ENCODE data around the gene UBA1.

UBA1 gene

GRCh38 chrX:47193475-47194193, at the start of gene UBA1:
UBA1 (plus strand) TSS chrX:47193829; CDS start chrX:47198803, 4,974 bp downstream.
- DNase-seq (ENCODE audit: low spot score), result peak; percentile 84

DNA sequence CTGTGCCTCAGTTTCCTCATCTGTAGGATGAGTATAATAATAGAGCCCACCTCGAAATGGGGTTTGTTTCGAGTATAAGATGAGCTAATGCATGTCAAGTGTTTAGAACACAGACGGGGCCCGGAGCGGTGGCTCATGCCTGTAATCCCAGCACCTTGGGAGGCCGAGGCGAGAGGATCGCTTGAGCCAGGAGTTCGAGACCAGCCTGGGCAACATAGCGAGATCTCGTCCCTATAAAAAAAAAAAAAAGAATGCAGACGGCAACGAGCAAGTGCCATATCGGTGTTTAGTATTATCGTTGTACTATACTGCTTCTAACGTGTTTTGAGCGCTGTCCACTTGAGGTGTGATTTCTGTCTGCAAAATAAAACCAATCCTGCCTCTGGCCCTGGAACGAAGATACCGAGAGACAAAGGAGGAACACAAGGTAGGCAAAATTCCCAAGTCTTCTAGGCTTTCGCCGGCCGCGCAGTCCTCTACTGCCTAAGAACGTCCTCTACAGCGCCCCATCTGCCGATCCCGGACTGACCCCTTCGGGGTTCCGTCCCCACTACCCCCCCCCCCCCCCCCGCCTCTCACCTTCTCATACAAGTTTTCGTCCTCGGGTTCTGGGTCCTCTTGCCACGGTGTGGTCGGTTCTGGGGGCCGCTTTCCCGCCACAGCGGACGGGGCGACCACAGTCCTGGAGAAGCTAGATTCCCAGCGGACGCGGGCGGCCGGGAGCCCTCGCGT, 49.6 kb upstream of the UBA1 start:
- DNase-seq (ENCODE audit: low spot score), result peak; percentile 65

DNA sequence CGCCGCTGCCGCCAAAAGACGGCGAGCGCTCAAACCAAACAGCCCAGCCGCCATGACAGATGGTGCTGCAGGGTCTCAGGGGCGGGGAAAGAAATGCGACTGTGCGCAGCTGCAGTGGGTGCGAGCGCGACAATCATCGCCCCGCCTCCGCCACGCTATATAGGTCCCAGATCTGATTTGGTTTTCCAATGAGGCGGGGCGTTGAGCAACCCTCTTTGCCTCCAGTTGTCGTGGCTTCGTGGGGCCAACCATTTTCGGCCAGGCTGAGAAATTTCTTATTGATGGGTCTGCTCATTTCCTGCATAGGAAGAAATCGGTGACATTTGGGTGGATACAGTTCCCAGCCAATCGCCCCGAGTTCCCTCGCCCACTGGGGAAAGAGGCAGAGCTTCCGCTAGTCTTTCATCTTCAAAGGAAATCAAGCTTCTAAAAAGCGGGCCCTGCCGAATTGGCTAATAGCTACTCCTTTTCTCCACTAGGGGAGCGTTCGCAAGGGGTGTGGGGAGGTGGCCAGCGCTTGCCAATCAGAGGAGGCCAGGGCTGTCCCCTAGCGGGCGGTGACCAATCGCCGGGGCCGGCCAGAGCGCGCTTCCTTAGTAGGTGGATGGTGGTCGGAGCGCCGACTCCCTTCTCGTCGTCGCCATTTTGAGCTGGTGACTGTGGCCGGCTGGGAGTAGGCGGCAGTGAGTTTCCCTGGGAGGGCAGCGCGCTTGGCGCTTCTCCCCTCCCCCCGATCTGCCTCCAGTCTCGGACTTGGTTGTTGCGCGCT, 48.8 kb upstream of the UBA1 start, which contains the start of the genes NDUFB11 and RBM10:
Gene NDUFB11 (minus strand): TSS at position 77 of the 769 bp plus-strand sequence. CDS start 23 bp downstream, at position 54.
Gene RBM10 (plus strand): TSS at position 596 of the 769 bp plus-strand sequence. CDS start 2,261 bp downstream, outside the sequence.
- peak; percentile 89 for DNase-seq (ENCODE audit: low spot score)

DNA sequence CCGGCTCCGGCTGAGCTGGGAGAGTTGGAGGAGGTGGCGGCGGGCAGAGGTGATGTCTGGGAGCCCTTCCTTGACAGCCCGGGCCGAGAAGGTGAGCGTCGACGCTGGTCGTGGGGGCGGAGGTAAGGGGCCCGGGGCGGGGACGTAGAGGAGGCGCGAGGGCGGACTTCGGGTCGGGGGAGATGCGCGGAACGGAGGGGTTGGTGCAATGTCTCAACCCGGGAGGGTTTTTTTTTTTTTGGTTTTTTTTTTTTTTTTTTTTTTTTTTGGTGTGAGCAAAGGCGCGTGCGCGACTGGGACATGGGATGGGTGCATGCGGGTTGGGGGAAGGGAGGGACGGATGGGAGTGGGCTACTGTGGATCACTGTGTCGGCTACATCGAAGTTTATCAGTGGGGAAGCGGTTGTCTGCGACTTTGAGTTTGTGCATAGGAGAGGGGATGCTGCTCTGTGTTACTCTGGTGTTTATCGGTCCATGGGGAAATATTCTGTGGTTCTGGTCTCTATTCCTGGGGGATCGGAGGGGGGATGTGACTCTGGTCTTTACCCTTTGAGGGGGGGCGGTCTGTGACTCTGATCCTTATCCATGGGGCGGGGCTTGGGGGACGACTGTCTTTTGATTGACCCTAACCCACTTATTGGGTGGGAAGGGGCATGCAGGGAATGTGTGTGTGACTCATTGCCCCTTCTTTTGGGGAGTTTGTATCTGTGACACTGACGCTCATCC, 48.1 kb upstream of the UBA1 start:
- peak; percentile 48 for DNase-seq (ENCODE audit: low spot score)

DNA sequence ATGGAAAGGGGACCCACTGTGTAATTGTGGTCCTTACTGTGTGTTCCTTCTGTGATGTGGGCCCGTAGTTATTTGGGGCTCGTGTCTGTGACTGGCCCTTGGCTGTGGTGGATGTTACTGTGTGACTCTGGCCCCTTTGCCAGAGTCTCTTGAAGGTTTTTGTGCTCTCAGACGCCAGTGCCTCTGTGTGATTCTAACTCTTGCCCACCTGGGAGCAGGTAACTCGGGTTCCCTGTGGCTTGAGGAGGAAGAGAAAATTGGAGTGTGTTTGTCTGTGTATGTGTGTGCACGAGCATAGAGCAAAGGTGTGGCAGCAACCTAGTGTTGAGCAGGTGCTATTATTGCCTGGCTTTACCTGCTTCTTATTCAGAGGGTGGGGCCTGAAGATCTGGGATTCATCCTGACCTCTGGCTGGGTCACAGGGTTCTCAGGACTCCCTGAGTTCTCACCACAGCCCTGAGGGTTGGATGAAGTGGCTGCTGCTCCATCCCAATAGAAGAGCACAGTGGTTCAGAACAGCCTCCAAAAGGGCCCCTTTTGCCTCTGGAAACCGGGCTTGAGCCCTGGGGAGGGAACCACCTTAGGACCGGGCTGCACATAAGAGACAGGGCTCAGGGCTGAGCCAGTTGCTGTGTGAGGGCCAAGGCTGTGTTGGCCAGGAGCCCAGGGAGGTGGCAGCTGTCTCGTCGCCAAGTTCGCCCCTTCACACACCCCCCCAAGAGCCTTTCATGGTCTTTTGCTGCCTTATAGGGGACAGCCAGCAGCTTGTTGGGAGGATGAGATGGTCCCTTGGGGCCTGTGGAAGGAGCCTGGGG, 47.3 kb upstream of the UBA1 start:
- peak; percentile 65 for DNase-seq (ENCODE audit: low spot score)

DNA sequence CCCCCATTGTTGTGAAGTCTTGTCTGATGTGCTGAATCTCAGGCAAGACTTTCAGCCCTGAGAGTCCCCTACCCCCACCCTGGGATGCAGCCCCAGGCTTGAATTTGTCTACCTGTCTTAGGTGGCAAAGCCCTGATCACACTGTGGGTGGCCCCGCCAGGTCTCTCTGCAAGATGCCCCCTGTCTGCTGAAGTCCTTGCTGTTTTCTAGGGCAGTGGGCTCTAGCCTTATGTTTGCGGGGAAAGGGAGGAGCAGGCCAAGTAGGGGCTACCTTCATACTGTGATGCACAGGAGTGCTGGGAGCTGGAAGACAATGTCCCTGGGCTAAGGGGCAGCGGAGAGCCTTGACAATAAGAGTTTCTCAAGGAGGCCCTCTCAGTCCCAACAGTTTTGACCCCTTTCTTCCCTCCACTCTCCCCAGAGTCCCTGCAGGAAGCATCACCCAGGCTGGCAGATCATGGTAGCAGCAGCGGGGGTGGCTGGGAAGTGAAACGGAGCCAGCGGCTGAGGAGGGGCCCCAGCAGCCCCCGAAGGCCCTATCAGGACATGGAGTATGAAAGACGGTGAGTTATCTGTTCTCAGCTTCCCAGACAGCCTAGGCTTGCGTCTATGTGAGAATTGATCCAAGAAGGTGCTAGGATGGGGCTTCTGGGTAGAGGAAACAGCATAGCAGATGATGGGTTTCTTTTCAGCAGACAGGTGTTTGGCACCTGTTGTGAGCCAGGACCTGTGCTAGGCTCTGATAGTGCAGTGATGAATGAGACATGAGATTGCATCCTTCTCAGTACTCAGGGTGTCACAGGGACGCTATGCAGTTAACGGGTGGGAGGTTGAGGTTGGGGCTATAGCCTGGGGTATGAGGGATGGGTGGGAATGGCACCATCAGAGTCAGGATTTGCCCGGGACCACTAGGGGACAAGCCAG, 46.4 kb upstream of the UBA1 start:
- DNase-seq (ENCODE audit: low spot score), result no peak

DNA sequence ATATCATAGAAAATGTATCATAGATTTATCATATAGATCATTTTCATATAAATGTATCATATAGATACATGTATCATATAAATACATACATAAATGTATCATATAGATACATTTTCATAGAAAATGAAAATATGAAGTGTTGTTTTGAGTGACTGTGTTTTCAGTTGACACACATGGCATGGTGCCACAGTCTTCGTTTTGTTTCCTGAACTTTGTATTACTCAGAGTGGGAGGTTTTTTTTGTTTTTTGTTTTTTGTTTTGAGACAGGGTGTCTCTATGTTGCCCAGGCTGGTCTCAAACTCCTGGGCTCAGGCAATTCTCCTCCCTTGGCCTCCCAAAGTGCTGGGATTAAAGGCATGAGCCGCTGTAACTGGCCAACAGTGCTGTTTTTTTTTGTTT, 44.7 kb upstream of the UBA1 start:
- DNase-seq (ENCODE audit: low spot score), result no peak

- DNase-seq (ENCODE audit: low spot score), result no peak
These were observed 42.2 kb upstream of the UBA1 start for GRCh38 chrX:47151435-47151834.

- DNase-seq (ENCODE audit: low spot score), result no peak
These were observed 36.8 kb upstream of the UBA1 start for GRCh38 chrX:47156611-47157520.

DNA sequence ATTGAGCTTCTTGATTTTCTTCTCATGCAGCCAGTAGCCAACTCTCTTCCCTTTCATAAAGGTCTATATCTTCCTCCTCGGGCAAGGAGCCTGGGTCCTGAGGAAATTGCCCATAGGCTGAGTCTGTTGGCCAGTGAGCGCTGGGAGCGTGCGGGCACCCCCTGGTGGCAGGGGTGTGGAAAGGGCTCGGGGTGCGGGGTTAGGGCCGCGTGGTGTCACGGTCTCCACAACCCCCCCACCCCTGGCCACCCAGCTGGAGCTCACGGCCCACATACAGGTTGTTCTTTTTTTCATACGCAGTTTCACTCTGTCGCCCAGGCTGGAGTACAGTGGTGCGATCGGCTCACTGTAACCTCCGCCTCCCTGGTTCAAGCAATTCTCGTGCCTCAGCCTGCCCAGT, 35.5 kb upstream of the UBA1 start:
- no peak for DNase-seq (ENCODE audit: low spot score)

GRCh38 chrX:47158781-47159180, 34.8 kb upstream of the UBA1 start:
- DNase-seq (ENCODE audit: low spot score), result no peak

DNA sequence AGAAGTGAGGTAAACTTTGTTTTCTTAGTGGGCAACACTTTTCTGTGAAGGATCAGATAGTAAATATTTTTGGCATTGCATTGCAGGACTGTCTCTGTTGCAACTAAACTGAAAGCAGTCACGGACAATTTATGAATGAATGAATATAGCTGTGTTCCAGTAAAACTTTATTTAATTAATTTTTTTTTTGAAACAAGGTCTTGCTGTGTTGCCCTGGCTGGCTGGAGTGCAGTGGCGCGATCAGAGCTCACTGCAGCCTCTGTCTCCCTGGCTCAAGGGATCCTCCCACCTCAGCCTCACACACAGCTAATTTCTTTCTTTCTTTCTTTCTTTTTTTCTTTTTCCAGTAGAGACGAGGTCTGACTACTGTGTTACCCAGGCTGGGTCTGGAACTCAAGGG, 32.8 kb upstream of the UBA1 start:
- DNase-seq (ENCODE audit: low spot score), result no peak

GRCh38 chrX:47162927-47163583, 30.6 kb upstream of the UBA1 start:
- DNase-seq (ENCODE audit: low spot score), result no peak

DNA sequence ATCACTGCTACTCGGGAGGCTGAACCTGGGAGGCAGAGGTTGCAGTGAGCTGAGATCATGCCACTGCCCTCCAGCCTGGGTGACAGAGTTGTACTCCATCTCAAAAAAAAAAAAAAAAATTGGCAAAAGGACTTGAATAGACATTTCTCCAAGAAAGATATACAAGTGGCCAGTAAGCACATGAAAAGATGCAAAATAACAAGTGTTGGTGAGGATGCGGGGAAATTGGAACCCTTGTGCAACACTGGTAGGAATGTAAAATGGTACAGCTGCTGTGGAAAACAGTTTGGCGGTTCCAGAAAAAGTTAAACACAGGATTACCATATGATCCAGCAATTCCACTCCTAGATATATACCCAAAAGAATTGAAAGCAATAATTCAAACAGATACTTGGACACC, 29.2 kb upstream of the UBA1 start:
- no peak for DNase-seq (ENCODE audit: low spot score)

DNA sequence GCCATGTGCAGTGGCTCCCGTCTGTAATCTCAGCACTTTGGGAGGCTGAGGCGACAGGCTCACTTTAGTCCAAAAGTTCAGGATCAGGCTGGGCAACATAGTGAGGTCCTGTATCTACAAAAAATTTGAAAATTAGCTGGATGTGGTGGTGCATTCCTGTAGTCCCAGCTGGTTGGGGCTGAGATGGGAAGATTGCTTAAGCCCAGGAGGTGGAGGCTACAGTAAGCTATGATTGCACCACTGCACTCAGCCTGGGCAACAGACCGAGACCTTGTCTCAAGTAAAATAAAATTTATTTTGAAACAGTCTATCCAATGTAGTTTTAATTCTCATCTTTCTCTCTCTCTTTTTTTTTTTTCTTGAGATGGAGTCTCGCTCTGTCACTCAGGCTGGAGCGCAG, 27.5 kb upstream of the UBA1 start:
- DNase-seq (ENCODE audit: low spot score), result no peak

DNA sequence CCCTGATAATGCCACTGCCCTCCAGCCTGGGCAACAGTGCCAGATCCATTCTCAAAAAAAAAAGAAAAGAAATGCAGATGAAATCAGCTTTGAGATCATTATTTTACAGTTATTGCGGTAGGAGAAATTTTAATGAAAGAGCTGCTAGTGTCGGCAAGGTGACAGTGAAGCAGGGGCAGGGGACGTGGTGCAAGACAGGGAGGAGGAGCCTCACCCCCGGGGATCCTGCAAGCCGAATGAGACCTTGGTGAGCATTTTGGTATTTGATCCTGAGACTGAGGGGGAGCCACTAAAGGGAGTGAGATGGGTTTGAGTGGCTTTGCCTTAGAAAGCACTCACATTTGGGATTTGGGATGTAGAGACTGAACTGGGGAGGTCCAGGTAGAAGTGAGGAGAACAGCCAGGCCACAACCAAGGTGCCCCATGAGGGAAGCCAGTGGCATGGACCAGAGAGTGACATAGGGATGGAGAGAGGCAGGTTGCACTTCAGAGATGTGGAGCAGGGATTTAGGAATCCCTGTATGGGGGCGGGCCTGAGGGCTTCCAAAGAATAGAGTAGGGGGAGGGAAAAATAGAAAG, 25.0 kb upstream of the UBA1 start:
- no peak for DNase-seq (ENCODE audit: low spot score)

GRCh38 chrX:47169273-47169672, 24.4 kb upstream of the UBA1 start:
- DNase-seq (ENCODE audit: low spot score), result no peak

Data from D341Med (cell line).